ENCODE measurements around the gene DST.

GRCh38 chr6:56690519-56691285 is 48.0 kb upstream of the DST start:
- TF ChIP-seq CTCF (IDR thresholded peaks at IDR 0.05) (no peak), POLR2A (IDR thresholded peaks at IDR 0.05) (no peak)
